OCI-LY3 (cell line): ENCODE data around the gene CYP39A1.

Source experiments
- H2AFZ ChIP-seq: fragments of 200-600, 300-600 bp; shearing (Covaris generic); 2 replicates; pipeline ENCODE4 v1.6.0; 2014; ENCODE audit warnings: antibody characterized with exemption, low read depth, low read length
- H3K27ac ChIP-seq: fragments of 200-600, 300-600 bp; sonication (generic); 2 replicates; pipeline ENCODE4 v1.5.1; 2014; ENCODE audit warnings: mild to moderate bottlenecking, low read length, moderate library complexity, mixed read lengths
- H3K27me3 ChIP-seq: fragments of 200-600, 300-600 bp; sonication (generic); 2 replicates; pipeline ENCODE4 v1.6.1; 2014; ENCODE audit warnings: low read depth, low read length, mixed read lengths
- H3K36me3 ChIP-seq: fragments of 200-600, 300-600 bp; sonication (generic); replicated peaks from 2 replicates; pipeline ENCODE3; 2014; ENCODE audit warnings: low read depth, low read length, mixed read lengths
- H3K4me1 ChIP-seq: fragments of 300-600, 200-600 bp; sonication (generic); 2 replicates; pipeline ENCODE4 v1.6.1; 2014; ENCODE audit warnings: low read length, mixed read lengths
- H3K4me2 ChIP-seq: fragments of 200-600, 300-600 bp; sonication (generic); 2 replicates; pipeline ENCODE4 v1.6.1; 2014; ENCODE audit warnings: low read length, mixed read lengths
- H3K4me3 ChIP-seq: fragments of 300-600, 200-600 bp; sonication (generic); 2 replicates; pipeline ENCODE4 v1.5.1; 2014; ENCODE audit warnings: antibody characterized with exemption, mild to moderate bottlenecking, low read length, moderate library complexity
- H3K79me2 ChIP-seq: fragments of 300-600, 200-600 bp; shearing (Covaris generic); 2 replicates; pipeline ENCODE4 v1.6.1; 2014; ENCODE audit warnings: mild to moderate bottlenecking, low read length, mixed read lengths
- H3K9ac ChIP-seq: fragments of 300-600, 200-600 bp; shearing (Covaris generic); 2 replicates; pipeline ENCODE4 v1.6.0; 2014; ENCODE audit warnings: mild to moderate bottlenecking, low read length, moderate library complexity
- H3K9me3 ChIP-seq: fragments of 200-600, 300-600 bp; shearing (Covaris generic); 2 replicates; pipeline ENCODE4 v1.6.1; 2014; ENCODE audit warnings: low read length, mixed read lengths; ENCODE audit not compliant: insufficient read depth
- H4K20me1 ChIP-seq: fragments of 200-600, 300-600 bp; sonication (generic); 2 replicates; pipeline ENCODE4 v1.6.1; 2016; ENCODE audit warnings: low read length, mixed read lengths; ENCODE audit not compliant: insufficient read depth
- EZH2phosphoT487 ChIP-seq: fragments of 200-600 bp; shearing (Covaris generic); IDR thresholded peaks from 2 replicates; pipeline ENCODE4 v1.6.1; 2018; ENCODE audit warnings: antibody characterized with exemption, mixed run types, low read depth
- TF ChIP-seq, protein P1 (sequence below): fragments of 200-600, 300-600 bp; sonication (generic); IDR thresholded peaks from 2 replicates; pipeline ENCODE4 v1.5.1; 2014; ENCODE audit warnings: antibody characterized with exemption, low read length, low read depth

CYP39A1 gene

GRCh38 chr6:46505693-46506512, 146.7 kb downstream of the CYP39A1 start:
- H3K27me3 ChIP-seq: no peaks in the 10 kb centered on the region
- no peaks in the 10 kb centered on the region for H3K9me3 ChIP-seq

DNA sequence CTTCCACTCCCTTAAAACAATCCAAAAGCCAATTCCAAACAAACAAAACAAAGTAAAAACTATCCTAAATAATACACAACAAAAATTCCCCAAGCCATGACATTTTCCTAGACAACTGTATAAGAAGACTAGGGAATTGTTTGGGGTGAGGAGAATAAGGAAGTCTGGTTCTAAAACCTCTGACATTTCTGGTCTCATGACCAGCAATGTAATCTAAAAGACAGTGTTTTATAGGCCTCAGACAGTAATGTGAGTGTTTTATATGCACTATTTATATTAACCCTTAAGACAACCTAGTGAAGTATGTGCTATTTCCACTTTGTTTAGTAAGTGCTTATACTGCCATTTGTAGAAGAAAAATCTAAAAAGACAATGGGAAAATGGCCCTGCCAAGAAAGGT, 148.4 kb downstream of the CYP39A1 start:
- TF ChIP-seq EZH2phosphoT487: no peak
- TF ChIP-seq, protein P1, sequence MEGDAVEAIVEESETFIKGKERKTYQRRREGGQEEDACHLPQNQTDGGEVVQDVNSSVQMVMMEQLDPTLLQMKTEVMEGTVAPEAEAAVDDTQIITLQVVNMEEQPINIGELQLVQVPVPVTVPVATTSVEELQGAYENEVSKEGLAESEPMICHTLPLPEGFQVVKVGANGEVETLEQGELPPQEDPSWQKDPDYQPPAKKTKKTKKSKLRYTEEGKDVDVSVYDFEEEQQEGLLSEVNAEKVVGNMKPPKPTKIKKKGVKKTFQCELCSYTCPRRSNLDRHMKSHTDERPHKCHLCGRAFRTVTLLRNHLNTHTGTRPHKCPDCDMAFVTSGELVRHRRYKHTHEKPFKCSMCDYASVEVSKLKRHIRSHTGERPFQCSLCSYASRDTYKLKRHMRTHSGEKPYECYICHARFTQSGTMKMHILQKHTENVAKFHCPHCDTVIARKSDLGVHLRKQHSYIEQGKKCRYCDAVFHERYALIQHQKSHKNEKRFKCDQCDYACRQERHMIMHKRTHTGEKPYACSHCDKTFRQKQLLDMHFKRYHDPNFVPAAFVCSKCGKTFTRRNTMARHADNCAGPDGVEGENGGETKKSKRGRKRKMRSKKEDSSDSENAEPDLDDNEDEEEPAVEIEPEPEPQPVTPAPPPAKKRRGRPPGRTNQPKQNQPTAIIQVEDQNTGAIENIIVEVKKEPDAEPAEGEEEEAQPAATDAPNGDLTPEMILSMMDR: no peak
- H3K36me3 ChIP-seq: no peaks in the 10 kb centered on the region
- no peaks in the 10 kb centered on the region for H3K9me3 ChIP-seq
- no peak overlapping the region for H2AFZ ChIP-seq
- no peak overlapping the region for H3K4me3 ChIP-seq
- no peaks in the 10 kb centered on the region; the same call in 1 of the 2 replicates for H3K27me3 ChIP-seq
- no peak overlapping the region for H3K9ac ChIP-seq
- no peak overlapping the region for H3K27ac ChIP-seq
- no peaks in the 10 kb centered on the region for H4K20me1 ChIP-seq
- no peaks in the 10 kb centered on the region for H3K79me2 ChIP-seq
- no peak overlapping the region for H3K4me2 ChIP-seq
- H3K4me1 ChIP-seq: peaks cover 26% of the 10 kb centered on the region

More at GRCh38 chr6:46505693-46506512, 146.7 kb downstream of the CYP39A1 start:
- Histone ChIP-seq H3K79me2 (no peaks in the 10 kb centered on the region), H3K4me1 (peaks cover 22% of the 10 kb centered on the region), H3K36me3 (no peaks in the 10 kb centered on the region), H3K27ac (no peak overlapping the region), H3K4me3 (no peak overlapping the region), H3K4me2 (no peak overlapping the region), H3K9ac (no peak overlapping the region), H4K20me1 (no peaks in the 10 kb centered on the region), H2AFZ (no peak overlapping the region)
- TF ChIP-seq, protein P1: no peak

DNA sequence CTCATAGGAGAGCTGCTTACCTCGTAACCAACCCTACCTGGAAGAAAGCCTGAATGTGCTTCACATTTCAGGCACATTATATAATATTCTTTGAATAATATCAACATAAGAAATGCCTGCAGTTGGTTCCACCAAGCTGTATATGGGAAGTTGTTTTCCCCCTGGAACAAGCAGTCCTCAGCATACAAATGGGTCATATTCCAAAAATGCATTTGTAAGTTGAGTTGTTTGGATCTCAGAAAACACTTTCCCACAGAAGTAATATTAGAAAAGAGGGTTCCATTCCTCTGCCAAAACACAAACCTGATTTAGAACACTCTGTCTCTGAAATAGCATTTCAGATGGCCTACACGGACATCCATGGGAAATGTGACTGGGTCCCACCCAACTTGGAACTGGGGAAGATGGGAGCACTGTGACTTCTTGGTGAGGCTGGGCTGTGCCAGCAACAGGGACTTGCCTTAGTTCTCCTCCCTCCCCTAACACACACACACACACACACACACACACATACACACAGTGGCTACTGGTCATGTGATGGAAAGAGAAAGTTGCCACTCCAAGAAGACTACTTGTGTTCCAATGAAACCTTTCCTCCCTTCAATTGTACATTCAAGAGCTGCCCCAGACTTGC, 150.0 kb downstream of the CYP39A1 start:
- Histone ChIP-seq H4K20me1 (no peaks in the 10 kb centered on the region), H3K4me2 (no peak overlapping the region), H3K79me2 (no peaks in the 10 kb centered on the region), H3K9ac (no peak overlapping the region), H3K27me3 (no peaks in the 10 kb centered on the region; the same call in 1 of the 2 replicates), H3K27ac (no peak overlapping the region), H3K4me1 (peaks cover 26% of the 10 kb centered on the region), H3K4me3 (no peak overlapping the region), H2AFZ (no peak overlapping the region), H3K36me3 (no peaks in the 10 kb centered on the region), H3K9me3 (no peaks in the 10 kb centered on the region)
- TF ChIP-seq EZH2phosphoT487: no peak
- TF ChIP-seq, protein P1: no peak
